Right ventricle myocardium inferior (tissue), 1 donor: Measurements from ENCODE around the gene PCDH9. TPM values are rescaled to one million over a fixed set of nuclear protein-coding genes. Genes with fewer than 3 reads are reported as not detected.

Source experiments
- ATAC-seq: fragments of 200-7000 bp; cut with Tn5 transposase; one replicate; pipeline ENCODE4 v1.9.1; 2020; ENCODE audit warnings: mild to moderate bottlenecking, moderate library complexity
- DNase-seq: peaks from one replicate; pipeline ENCODE4 v3.0.0; 2021; ENCODE audit errors: missing footprints
- intact Hi-C: fragments of 100-400 bp; cut with DNase I; formaldehyde crosslinking; loops from one replicate; pipeline ENCODE4 v1.11.0; 2022
- total RNA-seq: library from RNA; stranded (reverse); fragmentation: NEBNext Ultra II Directional; extraction: Animal tissue kit (Norgen Biotek cat#: 25700); gene quantifications from one replicate; pipeline ENCODE4 v1.2.1, GENCODE V29; 2021
- donor health status: DM: no; HTN: yes; CAD: no; lungs with severe emphysema.

The PCDH9 gene
- total RNA-seq, 1 donor from 2014 or later: 9.9 TPM

GRCh38 chr13:67017276-67017675 is 212.9 kb downstream of the PCDH9 start:
- intact Hi-C loops: no loop called here
- DNase-seq (no peak), ATAC-seq (no peak)

GRCh38 chr13:67015976-67016600 is 214.0 kb downstream of the PCDH9 start:
- ATAC-seq (no peak), DNase-seq (no peak)

GRCh38 chr13:67014399-67014798 is 215.7 kb downstream of the PCDH9 start:
- intact Hi-C loops: no loop called here
- no peak for ATAC-seq
- DNase-seq: no peak

More at GRCh38 chr13:67015976-67016600, 214.0 kb downstream of the PCDH9 start:
- intact Hi-C loops: no loop called here

- ATAC-seq: no peak
- no peak for DNase-seq
- intact Hi-C loops: no loop called here
Observed at GRCh38 chr13:67013709-67014108, 216.4 kb downstream of the PCDH9 start.

- no peak for DNase-seq
- intact Hi-C loops: no loop called here
- no peak for ATAC-seq
Observed at GRCh38 chr13:67008075-67008668, 222.0 kb downstream of the PCDH9 start.

DNA sequence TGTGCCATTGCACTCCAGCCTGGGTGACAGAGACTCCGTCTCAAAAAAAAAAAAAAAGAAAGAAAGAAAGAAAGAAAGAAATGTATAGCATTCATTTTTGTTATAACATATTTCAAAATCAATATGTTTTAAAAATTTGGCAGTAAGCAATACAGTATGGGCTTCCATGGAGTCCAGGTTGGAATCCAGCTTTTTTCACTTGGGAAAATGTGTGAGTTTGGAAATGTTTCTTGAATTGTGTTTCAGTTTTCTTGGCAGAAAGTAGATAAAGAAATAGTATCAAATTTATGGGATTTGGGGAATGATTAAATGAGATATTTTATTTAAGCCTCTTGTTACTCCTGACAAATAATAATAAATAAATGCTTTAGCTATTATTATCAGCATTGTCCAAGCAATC is 225.6 kb downstream of the PCDH9 start:
- intact Hi-C loops: no loop called here
- DNase-seq (no peak), ATAC-seq (no peak)

DNA sequence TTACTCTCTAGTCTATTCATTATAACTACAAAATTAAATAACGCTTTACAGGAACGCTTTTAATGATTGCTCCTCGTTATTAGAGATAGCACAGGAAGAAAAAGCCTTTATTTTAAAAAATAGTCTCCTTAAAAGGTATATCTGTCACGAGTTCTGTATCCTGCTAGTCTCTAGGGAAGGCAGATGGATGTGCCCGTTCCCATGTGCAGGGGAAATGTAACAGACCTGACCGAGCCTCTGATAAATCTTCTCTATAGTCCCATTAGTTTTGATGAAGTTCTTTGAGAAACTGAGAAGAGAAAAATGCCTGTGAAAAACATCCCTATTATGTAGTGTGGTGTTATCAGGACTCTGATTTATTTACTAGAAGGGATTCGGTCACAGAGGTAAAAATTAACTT is 226.4 kb downstream of the PCDH9 start:
- DNase-seq: no peak
- no peak for ATAC-seq
- intact Hi-C loops: no loop called here

DNA sequence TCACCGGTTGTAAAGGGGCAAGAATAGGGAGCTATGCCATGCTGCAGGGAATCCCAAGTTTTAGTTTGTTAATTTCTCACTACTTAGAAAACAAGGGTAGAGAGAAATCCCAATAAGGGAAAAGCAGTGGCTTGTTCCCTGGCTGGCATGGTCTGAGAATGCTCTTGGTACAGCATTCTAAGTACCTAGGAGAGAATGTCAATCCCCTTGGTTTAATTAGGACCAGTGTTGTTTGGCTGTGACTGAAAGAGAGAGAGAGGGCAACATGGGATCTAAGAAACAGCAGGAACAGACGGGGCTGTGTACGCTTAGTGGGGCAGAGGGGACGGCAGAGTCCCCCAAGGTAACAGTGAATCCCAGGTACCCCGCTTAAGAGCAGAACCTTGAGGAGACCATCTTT is 228.8 kb downstream of the PCDH9 start:
- intact Hi-C loops: no loop called here
- no peak for ATAC-seq
- DNase-seq: no peak

DNA sequence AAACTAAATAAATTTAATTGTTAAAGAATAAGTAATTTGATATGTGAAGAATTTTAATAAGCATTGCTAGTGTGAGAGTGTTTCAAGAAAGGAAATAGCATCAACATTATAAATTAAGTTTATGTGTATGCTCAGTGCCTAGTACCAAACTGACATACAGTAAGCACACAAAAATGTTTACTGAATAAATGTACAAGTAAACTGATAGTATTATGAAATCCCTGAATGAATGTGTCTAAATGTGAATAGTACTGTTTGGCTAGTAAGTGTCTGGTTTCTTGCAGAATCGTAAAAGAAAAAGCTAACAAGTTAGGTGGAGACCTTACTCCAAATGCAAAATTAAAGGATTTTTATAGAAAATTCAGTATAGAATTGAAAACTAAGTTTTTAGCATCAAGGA is 233.6 kb downstream of the PCDH9 start:
- DNase-seq (no peak), ATAC-seq (no peak)
- intact Hi-C loops: no loop called here

- ATAC-seq (no peak), DNase-seq (no peak)
- intact Hi-C loops: no loop called here
Observed at GRCh38 chr13:66995203-66995611, 234.9 kb downstream of the PCDH9 start.

DNA sequence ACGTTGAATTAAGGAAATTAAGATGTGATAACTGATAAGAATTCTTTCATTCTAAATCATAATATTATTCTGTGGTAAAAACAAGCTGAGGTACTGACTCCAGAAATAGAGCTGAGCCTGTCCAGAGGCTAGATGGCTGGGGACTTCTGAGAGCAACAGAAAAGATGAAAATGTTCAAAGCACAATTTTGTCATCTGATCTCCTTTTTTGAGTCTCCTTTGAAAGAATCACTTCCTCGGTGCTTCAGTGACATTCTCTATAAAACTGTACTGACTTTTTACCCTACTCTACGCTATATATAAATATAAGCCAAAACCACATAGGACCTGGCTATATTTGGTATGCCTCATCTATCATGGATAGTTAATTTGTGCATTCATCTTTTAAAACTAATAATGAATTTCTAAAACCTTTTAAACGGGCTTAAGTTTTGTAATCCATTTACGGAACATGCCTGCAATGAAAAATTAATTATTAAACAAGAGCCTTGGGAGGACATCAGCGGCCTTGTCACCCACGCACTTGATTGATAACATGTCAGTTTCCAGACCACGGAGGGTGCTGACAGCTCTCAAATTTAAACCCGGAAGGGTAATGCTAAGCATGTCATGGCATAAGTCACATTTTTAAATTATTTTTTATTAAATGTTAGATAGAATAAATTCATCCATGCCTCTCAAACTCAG is 235.5 kb downstream of the PCDH9 start:
- DNase-seq (no peak), ATAC-seq (no peak)
- intact Hi-C loops: no loop called here

GRCh38 chr13:66994097-66994496 is 236.0 kb downstream of the PCDH9 start:
- intact Hi-C loops: no loop called here
- DNase-seq (peak; percentile 68), ATAC-seq (peak; percentile 89)

GRCh38 chr13:66992719-66993118 is 237.4 kb downstream of the PCDH9 start:
- intact Hi-C loops: no loop called here
- ATAC-seq (no peak), DNase-seq (no peak)

- intact Hi-C loops: no loop called here
- ATAC-seq (no peak), DNase-seq (no peak)
Observed at GRCh38 chr13:66992183-66992582, 238.0 kb downstream of the PCDH9 start.

DNA sequence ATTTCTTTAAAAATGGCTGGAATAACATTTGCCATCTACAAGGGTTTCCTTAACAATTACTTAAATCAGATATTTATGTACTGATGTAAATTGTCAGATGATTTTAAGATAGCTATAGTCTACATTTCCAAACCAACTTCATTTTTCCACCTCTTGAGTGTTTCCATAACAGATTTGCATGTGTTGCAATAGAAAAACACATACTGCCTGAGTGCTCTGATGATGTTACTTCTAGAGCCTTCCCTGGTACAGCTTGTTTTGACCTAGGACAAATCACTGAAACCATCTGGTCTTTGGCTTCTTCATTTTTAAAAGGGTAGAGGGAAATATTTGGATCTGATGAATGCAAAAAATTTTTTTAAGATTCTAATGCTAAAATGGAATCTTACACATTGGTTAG is 245.9 kb downstream of the PCDH9 start:
- no peak for DNase-seq
- intact Hi-C loops: no loop called here
- no peak for ATAC-seq

DNA sequence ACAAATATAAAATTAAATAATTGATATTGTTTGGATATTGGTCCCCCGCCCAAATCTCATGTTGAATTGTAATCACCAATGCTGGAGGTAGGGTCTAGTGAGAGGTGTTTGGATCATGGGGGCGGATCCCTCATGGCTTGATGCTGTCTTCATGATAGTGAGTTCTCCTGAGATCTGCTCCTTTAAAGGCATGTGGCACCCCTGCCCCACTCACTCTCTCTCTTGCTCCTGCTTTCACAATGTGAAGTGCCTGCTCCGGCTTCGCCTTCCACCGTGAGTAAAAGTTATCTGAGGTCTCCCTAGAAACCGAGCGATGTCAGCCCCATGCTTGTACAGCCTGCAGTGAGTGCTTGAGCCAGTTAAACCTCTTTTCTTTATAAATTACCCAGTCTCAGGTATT is 248.2 kb downstream of the PCDH9 start:
- intact Hi-C loops: no loop called here
- DNase-seq: no peak
- ATAC-seq: no peak

- no peak for ATAC-seq
- DNase-seq: no peak
- intact Hi-C loops: no loop called here
Observed at GRCh38 chr13:66977161-66977560, 253.0 kb downstream of the PCDH9 start.

- ATAC-seq (no peak), DNase-seq (no peak)
- intact Hi-C loops: no loop called here
Observed at GRCh38 chr13:66974889-66975288, 255.2 kb downstream of the PCDH9 start.

- no peak for ATAC-seq
- no peak for DNase-seq
- intact Hi-C loops: no loop called here
Observed at GRCh38 chr13:66974174-66974573, 256.0 kb downstream of the PCDH9 start.

DNA sequence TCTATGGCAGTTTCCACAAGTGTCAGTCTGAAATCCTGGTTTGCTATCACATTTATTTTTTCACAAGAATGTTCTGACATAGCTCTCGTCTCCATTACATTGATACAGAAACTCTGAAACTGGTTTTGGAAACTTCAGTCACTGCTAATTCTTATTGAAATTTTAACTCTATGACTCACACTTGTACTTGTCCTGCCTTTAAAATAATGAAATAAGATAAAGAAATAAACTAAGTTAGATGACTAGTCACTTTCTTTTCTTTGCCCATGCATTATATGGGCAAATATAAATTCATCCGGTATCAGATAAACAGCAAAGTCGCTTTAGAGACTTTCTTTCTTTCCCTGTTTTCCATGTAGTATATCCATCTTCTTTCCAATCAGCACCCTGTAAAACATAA is 257.5 kb downstream of the PCDH9 start:
- DNase-seq (no peak), ATAC-seq (no peak)
- intact Hi-C loops: no loop called here
